ENCODE data around the gene NEAT1.

DNA sequence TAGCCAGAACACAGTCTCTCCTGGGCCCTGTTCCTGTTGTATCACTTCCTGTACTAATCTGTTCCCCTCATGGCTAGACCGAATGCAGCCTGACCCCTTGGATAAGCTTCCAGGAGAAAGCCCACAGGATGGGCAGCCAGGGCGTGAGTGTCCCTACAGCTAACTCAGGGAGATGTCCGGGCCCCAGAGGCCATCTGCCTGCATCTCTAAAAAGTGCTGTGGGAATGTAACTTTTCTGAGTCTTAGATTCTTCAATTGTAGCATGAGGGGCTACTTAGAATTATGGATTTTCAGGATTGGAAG is 68.5 kb downstream of the NEAT1 start:
- TF ChIP-seq EZH2 (IDR thresholded peaks at IDR 0.05; ENCODE audit: insufficient read depth, poor library complexity, severe bottlenecking) = no peak
- no peak for TF ChIP-seq EZH2phosphoT487 (IDR thresholded peaks at IDR 0.05; ENCODE audit: insufficient read depth, low read depth)
